BLaER1 treated with 17β-estradiol and CSF1 and Interleukin-3, amounts not matched to agents 10 nM and 100 nM (cell line): ENCODE data around the gene PCDHGB3.
A peak's percentile ranks its signal among the peaks of the same experiment; 100 is the strongest.
"Not testable (repeated sequence)": the region's sequence is repeated elsewhere in the genome, so short reads cannot be mapped to it uniquely, and the experiment has no call there.

Source experiments
- H3K27ac ChIP-seq, 11 experiments: shearing (Covaris generic); formaldehyde crosslinking; 2 replicates each; pipeline ENCODE4 v1.8.1; 2022
- H3K27me3 ChIP-seq, 11 experiments: shearing (Covaris generic); formaldehyde crosslinking; 2 replicates each; pipeline ENCODE4 v1.8.1; 2022
- H3K36me3 ChIP-seq, 11 experiments: shearing (Covaris generic); formaldehyde crosslinking; 2 replicates each; pipeline ENCODE4 v1.8.1; 2022
- H3K4me1 ChIP-seq, 10 experiments: shearing (Covaris generic); formaldehyde crosslinking; 2 replicates each; pipeline ENCODE4 v1.8.1; 2022
- H3K4me2 ChIP-seq, 11 experiments: shearing (Covaris generic); formaldehyde crosslinking; 2 replicates each; pipeline ENCODE4 v1.8.1; 2022
- H3K4me3 ChIP-seq, 10 experiments: shearing (Covaris generic); formaldehyde crosslinking; 2 replicates each; pipeline ENCODE4 v1.8.1; 2022
- H3K9ac ChIP-seq, 11 experiments: shearing (Covaris generic); formaldehyde crosslinking; 2 replicates each; pipeline ENCODE4 v1.8.1; 2022
- H3K9me3 ChIP-seq, 11 experiments: shearing (Covaris generic); formaldehyde crosslinking; replicated peaks in 1 of 11; 2 replicates each; pipeline ENCODE4 v1.8.1; 2022
- H4K20me1 ChIP-seq, 11 experiments: shearing (Covaris generic); formaldehyde crosslinking; 2 replicates each; pipeline ENCODE4 v1.8.1; 2022
- Cebpa-rat ChIP-seq, 11 experiments: shearing (Covaris generic); IDR thresholded peaks; 2 replicates each; pipeline ENCODE4 v1.8.1; 2022

Gene PCDHGB3

GRCh38 chr5:141388661-141389060 is 18.6 kb downstream of the PCDHGB3 start:
- Histone ChIP-seq H4K20me1 (no peaks in the 10 kb centered on the region), H3K4me2 (no peak overlapping the region), H3K27ac (no peak overlapping the region), H3K4me3 (no peak overlapping the region), H3K27me3 (no peaks in the 10 kb centered on the region; a peak in 1 of 22 replicates), H3K4me1 (peaks cover 0 to 14% (median 2%) of the 10 kb centered on the region in 10 experiments; a peak in 7 of 20 replicates), H3K36me3 (peaks cover 0 to 5% (median 0%) of the 10 kb centered on the region in 11 experiments; a peak in 1 of 22 replicates), H3K9me3 (peaks cover 58 to 73% (median 66%) of the 10 kb centered on the region in 11 experiments), H3K9ac (no peak overlapping the region)
- TF ChIP-seq Cebpa-rat (IDR thresholded peaks at IDR 0.05) = peak; percentile 55 to 97 (median 80); a peak in 19 of 22 replicates

DNA sequence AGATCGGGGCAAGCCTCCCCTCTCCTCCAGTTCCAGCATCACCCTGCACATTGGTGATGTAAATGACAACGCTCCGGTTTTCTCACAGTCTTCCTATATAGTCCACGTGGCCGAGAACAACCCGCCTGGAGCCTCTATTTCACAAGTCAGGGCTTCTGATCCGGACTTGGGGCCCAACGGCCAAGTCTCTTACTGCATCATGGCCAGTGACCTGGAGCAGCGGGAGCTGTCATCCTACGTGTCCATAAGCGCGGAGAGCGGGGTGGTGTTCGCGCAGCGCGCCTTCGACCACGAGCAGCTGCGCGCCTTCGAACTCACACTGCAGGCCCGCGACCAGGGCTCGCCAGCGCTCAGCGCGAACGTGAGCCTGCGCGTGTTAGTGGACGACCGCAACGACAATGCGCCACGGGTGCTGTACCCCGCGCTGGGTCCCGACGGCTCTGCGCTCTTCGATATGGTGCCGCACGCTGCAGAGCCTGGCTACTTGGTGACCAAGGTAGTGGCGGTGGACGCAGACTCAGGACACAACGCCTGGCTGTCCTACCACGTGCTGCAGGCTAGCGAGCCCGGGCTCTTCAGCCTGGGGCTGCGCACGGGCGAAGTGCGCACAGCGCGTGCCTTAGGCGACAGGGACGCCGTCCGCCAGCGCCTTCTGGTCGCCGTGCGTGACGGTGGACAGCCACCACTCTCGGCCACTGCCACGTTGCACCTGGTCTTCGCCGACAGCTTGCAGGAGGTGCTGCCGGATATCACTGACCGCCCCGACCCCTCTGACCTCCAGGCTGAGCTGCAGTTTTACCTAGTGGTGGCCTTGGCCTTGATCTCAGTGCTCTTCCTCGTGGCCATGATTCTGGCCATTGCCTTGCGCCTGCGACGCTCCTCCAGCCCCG is 19.4 kb downstream of the PCDHGB3 start:
- Histone ChIP-seq H3K27me3 (no peaks in the 10 kb centered on the region; a peak in 1 of 22 replicates), H4K20me1 (no peaks in the 10 kb centered on the region), H3K27ac (peak overlapping the region in 1 of 11 experiments; percentile 44; a peak in 1 of 22 replicates), H3K4me1 (peaks cover 0 to 14% (median 2%) of the 10 kb centered on the region in 10 experiments; a peak in 7 of 20 replicates), H3K36me3 (peaks cover 0 to 5% (median 0%) of the 10 kb centered on the region in 11 experiments; a peak in 1 of 22 replicates), H3K9me3 (peaks cover 58 to 73% (median 66%) of the 10 kb centered on the region in 11 experiments), H3K4me2 (peak overlapping the region in 3 of 11 experiments; percentile 29 to 46 (median 42); a peak in 6 of 22 replicates), H3K9ac (no peak overlapping the region), H3K4me3 (no peak overlapping the region)
- TF ChIP-seq Cebpa-rat (IDR thresholded peaks at IDR 0.05) = no peak

- 0 out of 20 replicates have a peak within 1 kb of the TSS, but pooled peaks of 1 of the 10 experiments have one; percentile 8 for H3K4me3 ChIP-seq
- no peak for TF ChIP-seq Cebpa-rat (IDR thresholded peaks at IDR 0.05)
- H4K20me1 ChIP-seq = no peaks in the 10 kb centered on the region
- no peak within 1 kb of the TSS for H3K4me2 ChIP-seq
- peaks cover 57 to 75% (median 66%) of the 10 kb centered on the region in 11 experiments for H3K9me3 ChIP-seq
- H3K27me3 ChIP-seq = no peaks in the 10 kb centered on the region; a peak in 1 of 22 replicates
- H3K27ac ChIP-seq = no peak within 1 kb of the TSS
- peaks cover 0 to 5% (median 0%) of the 10 kb centered on the region in 11 experiments; a peak in 1 of 22 replicates for H3K36me3 ChIP-seq
- H3K9ac ChIP-seq = no peak within 1 kb of the TSS
- H3K4me1 ChIP-seq = peaks cover 0 to 14% (median 2%) of the 10 kb centered on the region in 10 experiments; a peak in 7 of 20 replicates
These were observed 22.6 kb downstream of the PCDHGB3 start, which contains the start of gene PCDHGA8 for GRCh38 chr5:141392429-141393198. Gene PCDHGA8 (plus strand): TSS chr5:141392633. CDS start chr5:141392814, 181 bp downstream.

DNA sequence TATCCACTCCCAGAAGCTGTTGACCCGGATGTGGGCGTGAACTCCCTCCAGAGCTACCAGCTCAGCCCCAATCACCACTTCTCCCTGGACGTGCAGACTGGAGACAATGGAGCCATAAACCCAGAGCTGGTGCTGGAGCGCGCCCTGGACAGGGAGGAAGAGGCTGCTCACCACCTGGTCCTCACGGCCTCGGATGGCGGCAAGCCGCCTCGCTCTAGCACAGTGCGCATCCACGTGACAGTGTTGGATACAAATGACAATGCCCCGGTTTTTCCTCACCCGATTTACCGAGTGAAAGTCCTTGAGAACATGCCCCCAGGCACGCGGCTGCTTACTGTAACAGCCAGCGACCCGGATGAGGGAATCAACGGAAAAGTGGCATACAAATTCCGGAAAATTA is 23.2 kb downstream of the PCDHGB3 start:
- no peak for TF ChIP-seq Cebpa-rat (IDR thresholded peaks at IDR 0.05)
- H3K4me1 ChIP-seq = peaks cover 0 to 14% (median 2%) of the 10 kb centered on the region in 10 experiments; a peak in 7 of 20 replicates
- H3K36me3 ChIP-seq = peaks cover 0 to 5% (median 0%) of the 10 kb centered on the region in 11 experiments; a peak in 1 of 22 replicates
- no peaks in the 10 kb centered on the region for H4K20me1 ChIP-seq
- H3K27me3 ChIP-seq = no peaks in the 10 kb centered on the region; a peak in 1 of 22 replicates
- H3K9me3 ChIP-seq = peaks cover 58 to 78% (median 66%) of the 10 kb centered on the region in 11 experiments
- H3K4me3 ChIP-seq = 0 out of 20 replicates have a peak overlapping the region, but pooled peaks of 1 of the 10 experiments have one; percentile 8
- H3K4me2 ChIP-seq = no peak overlapping the region
- H3K27ac ChIP-seq = no peak overlapping the region
- no peak overlapping the region for H3K9ac ChIP-seq

DNA sequence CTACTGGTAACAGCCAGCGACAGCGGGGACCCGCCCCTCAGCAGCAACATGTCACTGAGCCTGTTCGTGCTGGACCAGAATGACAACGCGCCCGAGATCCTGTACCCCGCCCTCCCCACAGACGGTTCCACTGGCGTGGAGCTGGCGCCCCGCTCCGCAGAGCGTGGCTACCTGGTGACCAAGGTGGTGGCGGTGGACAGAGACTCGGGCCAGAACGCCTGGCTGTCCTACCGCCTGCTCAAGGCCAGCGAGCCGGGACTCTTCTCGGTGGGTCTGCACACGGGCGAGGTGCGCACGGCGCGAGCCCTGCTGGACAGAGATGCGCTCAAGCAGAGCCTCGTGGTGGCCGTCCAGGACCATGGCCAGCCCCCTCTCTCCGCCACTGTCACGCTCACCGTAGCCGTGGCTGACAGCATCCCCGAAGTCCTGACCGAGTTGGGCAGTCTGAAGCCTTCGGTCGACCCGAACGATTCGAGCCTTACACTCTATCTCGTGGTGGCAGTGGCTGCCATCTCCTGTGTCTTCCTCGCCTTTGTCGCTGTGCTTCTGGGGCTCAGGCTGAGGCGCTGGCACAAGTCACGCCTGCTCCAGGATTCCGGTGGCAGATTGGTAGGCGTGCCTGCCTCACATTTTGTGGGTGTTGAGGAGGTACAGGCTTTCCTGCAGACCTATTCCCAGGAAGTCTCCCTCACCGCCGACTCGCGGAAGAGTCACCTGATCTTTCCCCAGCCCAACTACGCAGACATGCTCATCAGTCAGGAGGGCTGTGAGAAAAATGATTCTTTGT is 24.6 kb downstream of the PCDHGB3 start:
- not testable (repeated sequence) for H3K9ac ChIP-seq

GRCh38 chr5:141397756-141398551 is 27.9 kb downstream of the PCDHGB3 start, which contains the start of gene PCDHGB5:
Gene PCDHGB5 (plus strand): TSS chr5:141397947. CDS start chr5:141398128, 181 bp downstream.
- H3K9me3 ChIP-seq = peaks cover 60 to 81% (median 67%) of the 10 kb centered on the region in 11 experiments
- not testable (repeated sequence) for H3K4me3 ChIP-seq, H3K9ac ChIP-seq, H3K4me1 ChIP-seq, H4K20me1 ChIP-seq, H3K27me3 ChIP-seq, H3K4me2 ChIP-seq, H3K27ac ChIP-seq, H3K36me3 ChIP-seq

More for the DNA sequence above, 24.6 kb downstream of the PCDHGB3 start:
- H3K27ac ChIP-seq, H3K36me3 ChIP-seq, H3K4me3 ChIP-seq, H3K27me3 ChIP-seq, H3K4me2 ChIP-seq, H4K20me1 ChIP-seq: not testable (repeated sequence)
- H3K4me1 ChIP-seq = peaks cover 0 to 14% (median 2%) of the 10 kb centered on the region in 10 experiments; a peak in 7 of 20 replicates
- H3K9me3 ChIP-seq = peaks cover 57 to 78% (median 66%) of the 10 kb centered on the region in 11 experiments

DNA sequence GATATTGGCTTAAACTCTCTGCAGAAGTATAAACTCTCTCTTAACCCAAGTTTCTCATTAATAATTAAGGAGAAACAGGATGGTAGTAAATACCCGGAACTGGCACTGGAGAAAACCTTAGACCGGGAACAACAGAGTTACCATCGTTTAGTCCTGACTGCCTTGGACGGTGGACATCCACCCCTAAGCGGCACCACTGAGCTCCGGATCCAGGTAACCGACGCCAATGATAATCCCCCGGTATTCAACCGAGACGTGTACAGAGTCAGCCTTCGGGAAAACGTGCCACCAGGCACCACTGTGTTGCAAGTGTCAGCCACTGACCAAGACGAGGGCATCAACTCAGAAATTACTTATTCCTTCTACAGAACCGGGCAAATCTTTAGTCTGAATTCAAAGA is 28.6 kb downstream of the PCDHGB3 start:
- H3K9ac ChIP-seq = no peak overlapping the region
- no peaks in the 10 kb centered on the region for H3K36me3 ChIP-seq
- no peak for TF ChIP-seq Cebpa-rat (IDR thresholded peaks at IDR 0.05)
- H3K27ac ChIP-seq = no peak overlapping the region
- no peaks in the 10 kb centered on the region for H3K4me1 ChIP-seq
- no peak overlapping the region for H3K4me2 ChIP-seq
- H3K4me3 ChIP-seq = no peak overlapping the region
- peaks cover 58 to 81% (median 66%) of the 10 kb centered on the region in 11 experiments for H3K9me3 ChIP-seq
- no peaks in the 10 kb centered on the region for H4K20me1 ChIP-seq
- no peaks in the 10 kb centered on the region for H3K27me3 ChIP-seq
